Measurements from ENCODE around the gene FERMT3.

FERMT3 gene

GRCh38 chr11:64222651-64223000 lies 16.1 kb downstream of the FERMT3 start:
- DNase-seq: no peak

- DNase-seq: no peak
Measured at GRCh38 chr11:64223001-64223651, 16.6 kb downstream of the FERMT3 start.

DNA sequence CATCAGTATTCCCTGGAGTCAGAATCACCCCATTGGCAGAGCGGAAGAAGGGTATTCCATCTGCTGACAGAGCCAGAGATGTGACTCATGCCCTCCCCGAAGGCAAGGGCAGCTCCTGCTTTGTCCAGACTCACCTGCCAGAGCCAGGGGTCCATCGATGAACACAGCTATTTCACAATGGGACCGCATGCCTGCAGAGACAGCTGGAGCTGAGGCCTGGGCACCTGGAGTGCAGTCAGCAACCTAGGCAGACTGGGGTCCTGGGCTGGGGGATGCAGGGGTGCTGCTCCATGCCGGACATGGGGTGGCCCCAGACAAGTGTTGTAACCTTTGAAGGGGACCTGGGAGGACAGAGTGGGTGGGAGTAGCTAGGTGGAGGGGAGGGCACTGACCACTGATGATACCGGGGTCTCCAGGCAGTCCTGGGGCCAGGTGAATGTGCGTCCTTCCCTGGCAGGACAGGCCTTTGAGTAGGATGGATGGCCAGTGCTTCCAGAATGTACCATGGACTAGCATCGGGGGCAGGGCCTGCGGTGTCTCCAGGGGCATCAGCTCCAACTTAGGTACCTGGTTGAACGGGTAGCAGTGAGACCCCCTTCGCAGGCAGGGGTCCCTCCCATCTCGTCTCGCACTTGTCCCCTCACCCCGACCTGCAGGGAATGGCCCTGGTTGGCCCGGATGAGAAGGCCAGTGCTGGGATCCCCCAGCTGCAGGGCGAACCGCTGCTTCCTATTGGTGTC lies 17.8 kb downstream of the FERMT3 start:
- DNase-seq: no peak

GRCh38 chr11:64224891-64225607 lies 18.5 kb downstream of the FERMT3 start:
- DNase-seq: no peak

DNA sequence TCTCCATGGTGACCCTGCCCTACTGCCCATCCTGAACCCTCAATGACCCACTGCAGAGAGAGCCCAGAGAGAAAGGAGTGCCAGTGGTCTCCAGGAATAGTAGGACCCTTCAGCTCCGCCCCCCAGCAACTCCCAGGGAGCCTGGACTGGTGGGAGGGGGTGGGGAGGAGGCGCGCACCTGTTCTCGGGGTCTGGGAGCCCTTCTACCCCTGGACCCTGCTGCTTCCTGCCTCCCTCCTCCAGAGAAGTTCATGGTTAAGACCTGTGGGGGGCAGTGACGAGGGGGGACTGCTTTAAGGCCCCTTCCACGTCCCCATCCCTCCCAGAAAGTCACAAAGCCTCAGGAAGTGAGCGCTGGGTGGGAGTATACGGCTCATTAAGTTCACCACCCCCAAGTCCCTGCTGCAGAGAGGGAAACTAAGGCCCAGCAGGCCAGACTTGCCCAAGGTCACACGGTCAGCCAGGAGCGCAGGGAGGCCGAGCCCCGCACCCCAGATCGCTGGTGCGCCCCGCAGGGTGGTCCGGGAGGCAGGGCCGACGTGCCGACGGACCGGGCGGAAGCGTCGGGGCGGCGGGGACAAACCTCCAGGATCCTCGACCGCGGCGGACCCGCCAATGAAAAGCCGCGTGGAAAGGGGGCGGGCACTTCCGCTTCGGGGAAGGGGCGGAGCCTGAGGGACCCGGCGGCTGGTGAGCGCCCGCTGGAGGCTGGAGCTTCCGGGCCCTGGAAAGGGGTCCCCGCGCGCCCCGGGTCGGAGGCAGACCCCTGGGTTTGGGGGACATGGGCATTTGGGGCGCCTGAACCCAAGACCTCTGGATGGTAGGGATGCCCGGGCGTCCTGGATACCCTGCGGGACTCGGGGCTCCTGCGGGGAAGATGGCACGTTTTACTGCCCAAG lies 19.3 kb downstream of the FERMT3 start, which contains the start of the genes NUDT22 and TRPT1:
Gene NUDT22 (plus strand): TSS at position 667 of the 899 bp plus-strand sequence. CDS start 379 bp downstream, outside the sequence.
Gene TRPT1 (minus strand): TSS at position 579 of the 899 bp plus-strand sequence. CDS start 326 bp downstream, at position 253.
- peak; percentile 83 for DNase-seq

DNA sequence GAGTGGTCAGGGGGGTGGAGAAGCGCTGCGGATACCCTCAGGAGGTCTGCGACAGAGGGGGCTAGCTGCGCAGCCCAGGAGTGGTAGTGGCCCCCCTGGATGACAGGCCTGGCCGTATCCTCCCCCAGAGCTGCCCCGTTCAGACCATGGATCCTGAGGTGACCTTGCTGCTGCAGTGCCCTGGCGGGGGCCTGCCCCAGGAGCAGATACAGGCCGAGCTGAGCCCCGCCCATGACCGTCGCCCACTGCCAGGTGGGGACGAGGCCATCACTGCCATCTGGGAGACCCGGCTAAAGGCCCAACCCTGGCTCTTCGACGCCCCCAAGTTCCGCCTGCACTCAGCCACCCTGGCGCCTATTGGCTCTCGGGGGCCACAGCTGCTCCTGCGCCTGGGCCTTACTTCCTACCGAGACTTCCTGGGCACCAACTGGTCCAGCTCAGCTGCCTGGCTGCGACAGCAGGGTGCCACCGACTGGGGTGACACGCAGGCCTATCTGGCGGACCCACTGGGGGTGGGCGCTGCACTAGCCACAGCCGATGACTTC lies 20.1 kb downstream of the FERMT3 start:
- no peak for DNase-seq

DNA sequence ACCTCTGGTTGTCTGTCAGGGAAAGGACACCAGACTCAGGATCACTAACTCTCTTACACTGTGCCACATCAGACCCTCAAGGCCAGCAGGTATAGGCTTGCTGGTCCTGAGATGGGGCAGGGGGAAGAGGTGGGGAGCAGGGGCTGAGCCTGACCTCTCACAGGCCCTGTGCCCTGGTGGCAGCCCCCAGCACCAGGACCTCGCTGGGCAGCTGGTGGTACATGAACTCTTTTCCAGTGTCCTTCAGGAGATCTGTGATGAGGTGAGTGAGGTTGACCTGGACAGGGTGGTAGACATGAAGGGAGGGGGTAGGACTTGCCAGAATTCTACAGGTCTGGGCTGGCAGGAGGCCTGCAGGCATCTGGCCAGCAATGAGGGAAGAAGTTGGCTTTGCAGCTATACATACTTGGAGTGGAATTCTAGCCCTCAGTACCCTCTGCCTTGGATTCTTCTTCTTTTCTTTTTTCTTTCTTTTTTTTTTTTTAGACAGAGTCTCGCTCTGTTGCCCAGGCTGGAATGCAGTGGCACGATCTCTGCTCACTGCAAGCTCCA lies 21.0 kb downstream of the FERMT3 start:
- no peak for DNase-seq

GRCh38 chr11:64229090-64229743 lies 22.7 kb downstream of the FERMT3 start:
- DNase-seq: no peak

DNA sequence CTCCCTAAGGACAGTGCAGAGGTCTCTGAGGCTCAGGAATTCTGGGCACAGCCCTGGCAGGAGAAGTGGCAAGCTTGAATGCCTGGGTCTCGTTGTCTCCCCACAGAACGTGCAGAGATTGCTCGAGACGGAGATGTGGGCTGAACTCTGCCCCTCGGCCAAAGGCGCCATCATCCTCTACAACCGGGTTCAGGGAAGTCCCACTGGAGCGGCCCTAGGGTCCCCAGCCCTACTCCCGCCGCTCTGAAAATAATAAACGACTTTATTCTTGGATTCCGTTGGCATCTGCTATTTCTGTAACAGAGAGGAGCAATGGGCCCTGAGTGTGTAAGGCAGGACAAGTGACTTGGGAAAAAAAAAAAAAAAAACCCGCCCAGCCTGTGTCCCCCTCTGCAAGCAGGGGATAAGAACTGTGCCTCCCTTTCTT lies 23.2 kb downstream of the FERMT3 start:
- DNase-seq: no peak

GRCh38 chr11:64230171-64230984 lies 23.9 kb downstream of the FERMT3 start, which contains the start of gene DNAJC4:
TSS of gene DNAJC4 (plus strand) at chr11:64230548. CDS start at chr11:64230855, 307 bp downstream.
- peak; percentile 89 for DNase-seq

- no peak for DNase-seq
Measured at GRCh38 chr11:64230985-64231365, 24.5 kb downstream of the FERMT3 start.

DNA sequence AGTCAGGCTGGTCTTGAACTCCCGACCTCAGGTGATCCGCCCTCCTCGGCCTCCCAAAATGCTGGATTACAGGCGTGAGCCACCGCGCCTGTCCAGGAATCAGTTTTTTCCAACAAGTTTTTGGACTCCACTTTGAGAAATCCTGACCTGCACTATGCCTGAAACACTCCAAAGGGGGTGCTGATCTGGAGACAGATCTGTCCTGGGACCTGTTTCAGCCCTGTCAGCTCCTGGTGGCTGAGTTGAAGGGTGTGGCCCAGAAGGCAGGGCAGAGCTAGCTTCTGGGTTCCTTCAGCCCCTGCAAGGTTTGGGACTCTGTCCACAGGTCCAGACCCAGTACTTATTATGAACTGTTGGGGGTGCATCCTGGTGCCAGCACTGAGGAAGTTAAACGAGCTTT lies 25.0 kb downstream of the FERMT3 start:
- no peak for DNase-seq

DNA sequence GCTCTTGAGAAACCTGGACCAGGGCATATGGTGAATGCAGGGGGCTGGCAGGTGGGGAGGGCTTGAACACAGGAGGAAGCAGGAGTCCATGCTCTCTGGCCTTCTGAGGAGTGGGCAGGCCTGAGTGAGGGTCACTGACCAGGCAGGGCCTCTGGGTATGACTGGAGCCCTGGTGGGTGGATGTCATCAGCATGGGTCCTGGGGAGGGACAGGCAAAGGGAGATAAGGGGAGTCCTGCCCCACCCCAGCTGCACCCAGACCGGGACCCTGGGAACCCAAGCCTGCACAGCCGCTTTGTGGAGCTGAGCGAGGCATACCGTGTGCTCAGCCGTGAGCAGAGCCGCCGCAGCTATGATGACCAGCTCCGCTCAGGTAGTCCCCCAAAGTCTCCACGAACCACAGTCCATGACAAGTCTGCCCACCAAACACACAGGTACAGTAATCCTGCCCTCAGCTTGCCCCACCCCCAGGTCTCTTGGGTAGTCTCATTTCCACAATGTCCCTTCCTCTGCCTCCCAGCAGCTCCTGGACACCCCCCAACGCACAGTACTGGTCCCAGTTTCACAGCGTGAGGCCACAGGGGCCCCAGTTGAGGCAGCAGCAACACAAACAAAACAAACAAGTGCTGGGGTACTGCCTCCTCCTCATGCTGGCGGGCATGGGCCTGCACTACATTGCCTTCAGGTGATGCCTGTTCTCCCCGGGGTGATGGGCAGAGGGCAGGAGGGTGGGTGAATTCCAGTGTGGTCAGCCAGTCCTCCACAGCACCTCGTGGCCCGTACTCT lies 25.9 kb downstream of the FERMT3 start:
- no peak for DNase-seq

GRCh38 chr11:64232967-64233315 lies 26.4 kb downstream of the FERMT3 start:
- no peak for DNase-seq

DNA sequence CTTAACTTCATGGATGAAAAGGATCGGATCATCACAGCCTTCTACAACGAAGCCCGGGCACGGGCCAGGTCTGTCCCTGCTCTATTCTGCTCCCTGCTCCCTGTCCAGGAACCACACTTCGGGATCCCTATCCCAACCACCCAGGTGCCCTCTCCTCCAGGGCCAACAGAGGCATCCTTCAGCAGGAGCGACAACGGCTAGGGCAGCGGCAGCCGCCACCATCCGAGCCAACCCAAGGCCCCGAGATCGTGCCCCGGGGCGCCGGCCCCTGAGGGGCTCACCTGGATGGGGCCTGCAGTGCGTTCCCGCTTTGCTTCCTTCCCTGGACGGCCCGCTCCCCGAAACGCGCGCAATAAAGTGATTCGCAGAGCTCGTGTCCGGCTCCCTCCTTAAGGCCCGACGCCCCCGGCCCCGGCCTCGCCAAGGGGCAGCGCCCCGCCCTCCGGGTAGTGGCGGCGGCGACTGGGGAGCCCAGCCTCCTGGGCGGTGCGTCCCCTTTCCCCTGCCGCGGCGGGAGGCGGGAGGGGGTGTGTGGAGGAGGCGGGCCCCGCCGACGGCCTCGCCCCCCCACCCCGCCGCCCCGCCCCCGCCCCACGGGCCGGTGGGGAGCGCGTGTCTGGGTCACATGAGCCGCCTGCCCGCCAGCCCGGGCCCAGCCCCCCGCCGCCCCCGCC lies 27.5 kb downstream of the FERMT3 start, which contains the start of gene VEGFB:
Gene VEGFB (plus strand): TSS at position 672 of the 674 bp plus-strand sequence. CDS start 250 bp downstream, outside the sequence.
- peak; percentile 57 for DNase-seq

DNA sequence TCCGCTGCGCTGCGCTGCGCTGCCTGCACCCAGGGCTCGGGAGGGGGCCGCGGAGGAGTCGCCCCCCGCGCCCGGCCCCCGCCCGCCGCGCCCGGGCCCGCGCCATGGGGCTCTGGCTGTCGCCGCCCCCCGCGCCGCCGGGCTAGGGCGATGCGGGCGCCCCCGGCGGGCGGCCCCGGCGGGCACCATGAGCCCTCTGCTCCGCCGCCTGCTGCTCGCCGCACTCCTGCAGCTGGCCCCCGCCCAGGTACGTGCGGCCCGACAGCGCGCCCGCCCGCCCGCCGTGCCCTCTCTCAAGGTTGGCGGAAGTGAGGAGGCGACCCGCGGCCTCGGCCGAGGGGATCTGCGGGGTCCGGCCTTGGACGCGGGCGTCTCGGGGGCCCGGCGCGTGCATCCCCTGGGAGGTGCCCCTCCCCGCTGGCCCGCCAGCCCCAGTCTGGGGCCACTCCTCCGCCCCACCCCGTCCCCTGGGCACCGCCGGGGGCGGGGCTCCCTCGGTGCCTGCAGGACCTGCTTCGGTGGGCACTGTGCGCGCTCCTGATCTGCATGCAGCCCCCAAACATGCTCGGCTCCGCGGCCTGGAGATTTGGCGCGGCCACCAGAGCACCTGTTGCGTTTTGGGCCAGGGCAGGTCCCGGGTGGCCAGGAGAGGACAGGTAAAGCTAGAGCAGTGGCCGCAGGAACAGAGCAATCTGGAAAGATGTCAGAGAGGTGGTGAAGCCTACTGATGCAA lies 28.3 kb downstream of the FERMT3 start:
- DNase-seq: no peak

- no peak for DNase-seq
Measured at GRCh38 chr11:64235437-64236161, 29.1 kb downstream of the FERMT3 start.

Measured in fibroblast of upper back skin (primary cell).